GM12864 (cell line): ENCODE measurements around the gene SEMA3F.

ENCODE experiments used
- DNase-seq: peaks from one replicate; pipeline ENCODE4 v3.0.0-alpha.2; 2011; ENCODE audit warnings: low read depth
- H3K4me3 ChIP-seq: 2 replicates; pipeline ENCODE4 v1.5.1; 2011; ENCODE audit warnings: mild to moderate bottlenecking, low read depth, low read length, control low read depth
- CTCF ChIP-seq: IDR thresholded peaks from 2 replicates; pipeline ENCODE4 v1.5.1; 2011; ENCODE audit warnings: low read depth, mild to moderate bottlenecking, moderate library complexity, low read length, control low read depth, inconsistent platforms; ENCODE audit errors: missing control alignments

Gene SEMA3F

GRCh38 chr3:50231581-50231980 lies 76.5 kb downstream of the SEMA3F start:
- DNase-seq, result no peak
- H3K4me3 ChIP-seq, result no peak overlapping the region
- TF ChIP-seq CTCF, result no peak

- H3K4me3 ChIP-seq, result no peak overlapping the region
- no peak for TF ChIP-seq CTCF
- DNase-seq, result no peak
Observed at GRCh38 chr3:50232303-50232702, 77.2 kb downstream of the SEMA3F start.

- no peak for DNase-seq
- H3K4me3 ChIP-seq, result no peak overlapping the region
- no peak for TF ChIP-seq CTCF
Observed at GRCh38 chr3:50233176-50233575, 78.1 kb downstream of the SEMA3F start.

GRCh38 chr3:50235716-50236483 lies 80.8 kb downstream of the SEMA3F start, which contains the start of gene GNAI2:
Gene GNAI2 (plus strand): TSS chr3:50236204. CDS start chr3:50236336, 132 bp downstream.
- peak within 1 kb of the TSS; percentile 94 for H3K4me3 ChIP-seq
- DNase-seq, result peak; percentile 90
- no peak for TF ChIP-seq CTCF

GRCh38 chr3:50236484-50237132 lies 81.5 kb downstream of the SEMA3F start:
- peak overlapping the region; percentile 94 for H3K4me3 ChIP-seq
- no peak for TF ChIP-seq CTCF
- DNase-seq, result no peak

- peak overlapping the region; percentile 94 for H3K4me3 ChIP-seq
- DNase-seq, result no peak
- TF ChIP-seq CTCF, result no peak
Observed at GRCh38 chr3:50237133-50237651, 82.1 kb downstream of the SEMA3F start.
